ENCODE data around the gene ZNF70. TPM values are rescaled to one million over a fixed set of nuclear protein-coding genes. Genes with fewer than 3 reads are reported as not detected.

The ZNF70 gene
- total RNA-seq, 1 donor from 2014 or later = 2.9 TPM

DNA sequence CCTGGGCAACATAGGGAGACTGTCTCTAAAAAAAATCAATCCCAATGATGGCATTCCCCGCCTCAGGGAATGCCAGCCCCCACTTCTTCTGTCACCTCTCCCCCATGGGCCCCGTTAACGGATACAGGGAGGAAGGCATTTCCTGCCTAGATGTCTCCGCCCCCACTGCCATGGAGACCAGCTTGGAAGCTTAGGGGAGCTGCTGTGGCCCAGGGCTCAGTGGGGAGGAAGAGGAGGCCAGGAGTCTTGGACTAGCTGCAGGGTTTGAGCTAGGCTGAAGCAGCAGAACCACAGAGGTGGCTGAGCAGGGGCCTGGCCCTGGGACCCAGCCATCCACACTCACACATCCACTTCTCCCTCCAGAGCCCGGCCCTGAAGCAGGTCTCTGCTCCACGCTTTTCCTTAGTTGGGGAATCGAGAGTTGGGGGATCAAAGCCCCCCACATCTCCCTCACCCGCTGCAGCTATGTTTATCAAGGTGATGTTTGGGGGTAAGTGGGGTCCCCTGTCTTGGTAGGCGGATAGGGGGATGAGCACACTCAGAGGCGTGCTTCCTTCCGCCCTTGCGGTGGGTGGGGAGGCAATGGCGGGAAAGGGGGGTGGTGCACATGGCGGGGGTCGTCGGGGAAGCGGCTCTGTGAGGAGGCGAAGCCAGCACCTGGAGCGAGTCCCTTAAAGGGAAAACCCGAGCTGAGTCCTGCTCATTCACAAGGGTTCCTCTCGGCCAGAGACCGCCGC is 12.1 kb upstream of the ZNF70 start, which contains the start of gene C22orf15:
Gene C22orf15 (plus strand): TSS at position 149 of the 737 bp plus-strand sequence. CDS start 317 bp downstream, at position 466.
- Mint-ChIP-seq H3K9me3 (no peaks in the 10 kb centered on the region), H3K4me1 (ENCODE audit: low read depth) (peaks cover 17% of the 10 kb centered on the region), H3K4me3 (ENCODE audit: low read depth) (peak within 1 kb of the TSS; percentile 55), H3K36me3 (ENCODE audit: low read depth) (peaks cover 13% of the 10 kb centered on the region), H3K27me3 (ENCODE audit: low read depth) (no peaks in the 10 kb centered on the region), H3K27ac (no peak within 1 kb of the TSS)
- intact Hi-C loops (cut with micrococcal nuclease) = no loop called here
- DNase-seq (ENCODE audit: low spot score) = no peak

DNA sequence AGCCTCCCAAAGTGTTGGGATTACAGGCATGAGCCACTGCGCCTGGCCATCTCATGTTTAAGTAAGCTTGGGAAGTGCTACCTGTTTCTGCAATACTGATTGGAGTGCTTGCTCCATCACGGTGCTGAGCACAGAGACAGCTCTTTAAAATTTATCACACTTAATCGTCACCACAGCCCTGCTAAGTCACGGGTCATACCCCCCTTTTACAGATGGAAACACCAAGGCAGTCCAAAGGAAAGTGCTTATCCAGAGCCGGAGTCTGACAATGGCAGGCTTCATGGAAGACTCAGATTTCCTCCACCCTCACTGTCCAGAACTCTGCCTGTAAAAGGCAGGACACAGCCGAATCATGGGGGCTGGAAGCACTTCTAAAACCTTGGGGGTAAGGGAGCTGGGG is 9.1 kb upstream of the ZNF70 start:
- Mint-ChIP-seq H3K9me3 (no peaks in the 10 kb centered on the region), H3K4me1 (ENCODE audit: low read depth) (peaks cover 16% of the 10 kb centered on the region), H3K27ac (no peak overlapping the region), H3K36me3 (ENCODE audit: low read depth) (peaks cover 7% of the 10 kb centered on the region), H3K4me3 (ENCODE audit: low read depth) (no peak overlapping the region), H3K27me3 (ENCODE audit: low read depth) (no peaks in the 10 kb centered on the region)
- DNase-seq (ENCODE audit: low spot score) = no peak
- intact Hi-C loops (cut with micrococcal nuclease) = no loop called here

DNA sequence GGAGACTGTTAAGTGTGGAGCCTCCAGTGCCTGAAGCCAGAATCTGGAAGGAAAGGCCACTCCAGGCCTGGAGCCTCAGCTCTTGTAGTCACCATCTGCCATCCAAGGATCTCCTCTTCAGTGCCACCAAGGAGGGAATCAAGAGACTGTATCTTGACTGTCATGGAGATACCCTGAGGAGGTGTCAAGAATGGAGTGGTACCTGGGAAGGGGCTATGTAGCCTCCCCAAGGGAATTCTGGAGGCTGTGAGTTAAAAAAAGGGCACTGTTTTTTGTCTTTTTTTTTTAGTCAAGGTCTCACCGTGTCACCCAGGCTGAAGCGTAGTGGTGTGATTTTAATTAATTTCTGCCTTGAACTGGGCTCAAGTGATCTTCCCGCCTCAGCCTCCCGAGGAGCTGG is 8.7 kb upstream of the ZNF70 start:
- H3K4me1 Mint-ChIP-seq (ENCODE audit: low read depth) = peaks cover 16% of the 10 kb centered on the region
- no peaks in the 10 kb centered on the region for H3K27me3 Mint-ChIP-seq (ENCODE audit: low read depth)
- no peak for DNase-seq (ENCODE audit: low spot score)
- peaks cover 3% of the 10 kb centered on the region for H3K36me3 Mint-ChIP-seq (ENCODE audit: low read depth)
- H3K9me3 Mint-ChIP-seq = no peaks in the 10 kb centered on the region
- no peak overlapping the region for H3K27ac Mint-ChIP-seq
- intact Hi-C loops (cut with micrococcal nuclease) = no loop called here
- H3K4me3 Mint-ChIP-seq (ENCODE audit: low read depth) = no peak overlapping the region

DNA sequence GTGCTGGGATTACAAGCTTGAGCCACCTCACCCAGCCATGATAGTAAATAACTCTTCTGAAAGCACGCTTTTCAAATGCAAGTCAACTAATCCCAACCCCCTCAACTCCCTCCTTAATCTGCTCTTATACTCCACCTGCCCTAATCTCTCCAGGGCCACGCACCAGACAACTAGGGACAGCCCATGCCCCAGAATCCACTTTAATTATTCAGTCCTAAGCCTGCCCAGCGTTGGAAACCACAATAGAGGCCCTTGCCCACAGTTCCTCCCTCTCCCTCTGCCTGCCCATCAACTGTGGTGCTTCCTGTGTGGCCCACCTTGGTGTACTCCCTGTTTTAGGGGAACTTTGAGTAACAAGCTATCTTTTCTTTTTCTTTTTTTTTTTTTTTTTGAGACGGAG is 6.0 kb upstream of the ZNF70 start:
- H3K27me3 Mint-ChIP-seq (ENCODE audit: low read depth) = no peaks in the 10 kb centered on the region
- no peaks in the 10 kb centered on the region for H3K36me3 Mint-ChIP-seq (ENCODE audit: low read depth)

DNA sequence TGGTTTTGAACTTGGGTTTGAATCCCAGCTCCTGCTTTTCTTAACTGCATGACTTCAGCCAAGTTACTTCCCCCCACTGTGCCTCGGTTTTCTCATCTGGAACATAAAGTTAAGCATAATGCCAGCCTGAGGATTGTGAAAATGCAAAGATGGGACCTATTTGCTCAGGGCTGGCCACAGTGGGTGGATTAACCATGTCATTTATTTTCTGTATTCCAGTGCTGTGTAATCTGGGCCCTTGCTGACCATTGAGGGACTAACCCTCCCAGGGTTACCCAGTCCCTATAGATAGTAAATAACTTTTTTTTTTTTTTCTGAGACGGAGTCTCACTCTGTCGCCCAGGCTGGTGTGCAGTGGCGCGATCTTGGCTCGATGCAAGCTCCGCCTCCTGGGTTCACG is 4.8 kb upstream of the ZNF70 start:
- Mint-ChIP-seq H3K4me3 (ENCODE audit: low read depth) (no peak overlapping the region), H3K27me3 (ENCODE audit: low read depth) (no peaks in the 10 kb centered on the region)
- intact Hi-C loops (cut with micrococcal nuclease) = no loop called here

More for the DNA sequence above, 6.0 kb upstream of the ZNF70 start:
- Mint-ChIP-seq H3K27ac (no peak overlapping the region), H3K9me3 (no peaks in the 10 kb centered on the region), H3K4me3 (ENCODE audit: low read depth) (no peak overlapping the region), H3K4me1 (ENCODE audit: low read depth) (peaks cover 5% of the 10 kb centered on the region)
- no peak for DNase-seq (ENCODE audit: low spot score)
- intact Hi-C loops (cut with micrococcal nuclease) = no loop called here

DNA sequence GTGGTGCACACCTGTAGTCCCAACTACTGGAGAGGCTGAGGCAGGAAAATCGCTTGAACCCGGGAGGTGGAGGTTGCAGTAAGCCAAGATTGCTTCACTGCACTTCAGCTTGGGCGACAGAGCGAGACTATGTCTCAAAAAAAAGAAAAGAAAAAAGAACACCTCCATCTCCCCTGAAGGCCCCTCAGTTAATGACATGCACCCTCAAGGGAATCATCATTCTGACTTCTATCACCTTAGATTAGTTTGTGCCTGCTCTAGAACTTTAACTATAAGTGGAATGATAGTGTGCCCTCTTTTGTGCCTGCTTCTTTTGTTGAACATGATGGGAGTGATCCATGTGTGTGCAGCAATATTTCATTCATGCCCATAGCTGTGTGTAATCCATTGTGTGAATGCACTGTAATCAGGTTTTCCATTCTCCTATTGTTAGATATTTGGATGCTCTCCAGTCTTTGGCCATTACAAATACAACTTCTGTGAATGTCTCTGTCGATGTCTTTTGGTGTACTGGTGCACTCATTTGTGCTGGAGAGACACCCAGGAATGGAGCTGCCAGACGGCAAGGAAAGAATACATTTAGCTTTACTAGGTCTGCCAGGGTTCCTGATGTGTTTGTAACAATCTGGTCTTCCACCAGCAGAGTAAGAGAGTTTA is 4.2 kb upstream of the ZNF70 start:
- intact Hi-C loops (cut with micrococcal nuclease) = loop anchor here (5.0 kb wide), 1 partner anchor 48 kb away; no protein-coding TSS in a partner anchor
- Mint-ChIP-seq H3K27ac (no peak overlapping the region), H3K36me3 (ENCODE audit: low read depth) (no peaks in the 10 kb centered on the region)

More for the DNA sequence above, 4.8 kb upstream of the ZNF70 start:
- Mint-ChIP-seq H3K27ac (no peak overlapping the region), H3K9me3 (no peaks in the 10 kb centered on the region), H3K4me1 (ENCODE audit: low read depth) (peaks cover 5% of the 10 kb centered on the region), H3K36me3 (ENCODE audit: low read depth) (no peaks in the 10 kb centered on the region)
- DNase-seq (ENCODE audit: low spot score) = no peak

DNA sequence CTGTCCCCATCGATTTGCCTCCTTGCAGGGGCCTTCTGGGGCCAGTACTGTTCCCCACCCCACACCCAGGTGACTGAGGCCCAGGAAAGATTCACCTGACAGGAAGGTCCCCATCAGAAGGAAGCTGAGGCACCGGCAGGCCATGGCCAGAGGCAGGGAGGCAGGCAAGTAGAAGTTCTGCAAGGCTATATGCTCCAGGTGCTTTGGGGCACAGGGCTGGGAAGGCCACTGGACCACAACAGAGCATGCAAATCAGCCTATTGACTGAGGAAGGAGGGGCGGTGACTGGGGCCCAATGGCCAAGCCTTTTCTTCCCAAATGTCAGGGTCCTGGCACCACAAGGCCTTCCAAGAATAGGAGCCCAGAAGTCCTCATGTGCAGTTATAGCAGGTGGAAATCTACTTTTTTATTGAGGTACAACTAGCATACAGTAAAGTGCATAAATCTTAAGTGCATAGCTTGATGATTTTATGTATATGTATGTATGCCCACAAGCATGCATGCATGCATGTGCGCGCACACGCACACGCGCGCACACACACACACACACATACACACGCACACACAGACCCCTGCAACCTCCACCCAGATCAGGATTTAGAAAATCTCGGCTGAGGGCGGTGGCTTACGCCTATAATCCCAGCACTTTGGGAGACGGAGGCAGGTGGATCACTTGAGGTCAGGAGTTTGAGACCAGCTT is 3.5 kb upstream of the ZNF70 start, which contains the start of gene VPREB3:
Gene VPREB3 (minus strand): TSS at position 206 of the 700 bp plus-strand sequence. CDS start 62 bp downstream, at position 144.
- DNase-seq (ENCODE audit: low spot score) = no peak
- H3K9me3 Mint-ChIP-seq = no peaks in the 10 kb centered on the region
- H3K4me1 Mint-ChIP-seq (ENCODE audit: low read depth) = peaks cover 16% of the 10 kb centered on the region
- no peak within 1 kb of the TSS for H3K4me3 Mint-ChIP-seq (ENCODE audit: low read depth)
- H3K27ac Mint-ChIP-seq = no peak within 1 kb of the TSS
- no peaks in the 10 kb centered on the region for H3K36me3 Mint-ChIP-seq (ENCODE audit: low read depth)
- no peaks in the 10 kb centered on the region for H3K27me3 Mint-ChIP-seq (ENCODE audit: low read depth)
- intact Hi-C loops (cut with micrococcal nuclease) = loop anchor here (5.0 kb wide), 1 partner anchor 47 kb away; no protein-coding TSS in a partner anchor

More for the DNA sequence above, 4.2 kb upstream of the ZNF70 start:
- Mint-ChIP-seq H3K4me3 (ENCODE audit: low read depth) (no peak overlapping the region), H3K4me1 (ENCODE audit: low read depth) (peaks cover 10% of the 10 kb centered on the region), H3K27me3 (ENCODE audit: low read depth) (no peaks in the 10 kb centered on the region), H3K9me3 (no peaks in the 10 kb centered on the region)
- no peak for DNase-seq (ENCODE audit: low spot score)

DNA sequence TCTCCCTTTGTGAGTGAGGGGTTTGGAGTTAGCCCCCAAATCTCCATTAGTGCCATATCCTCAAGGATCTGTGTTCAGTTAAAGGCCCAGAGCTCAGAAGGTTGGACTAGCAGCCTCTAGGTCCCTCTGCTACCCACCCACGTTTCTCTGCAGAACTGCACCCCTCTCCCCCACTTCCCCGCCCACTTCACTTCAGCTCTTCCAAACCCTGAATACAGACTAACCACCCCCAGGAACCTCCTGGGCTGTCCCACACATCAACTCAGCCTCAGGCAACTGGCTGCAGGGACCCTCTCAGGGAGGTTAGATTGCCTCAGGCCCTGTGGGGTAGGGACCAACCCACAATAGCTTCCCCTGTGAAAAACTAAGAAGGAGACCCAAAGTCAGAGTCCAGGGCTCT is 2.5 kb upstream of the ZNF70 start:
- intact Hi-C loops (cut with micrococcal nuclease) = loop anchor here (5.0 kb wide), 1 partner anchor 46 kb away; no protein-coding TSS in a partner anchor
- H3K36me3 Mint-ChIP-seq (ENCODE audit: low read depth) = no peaks in the 10 kb centered on the region

DNA sequence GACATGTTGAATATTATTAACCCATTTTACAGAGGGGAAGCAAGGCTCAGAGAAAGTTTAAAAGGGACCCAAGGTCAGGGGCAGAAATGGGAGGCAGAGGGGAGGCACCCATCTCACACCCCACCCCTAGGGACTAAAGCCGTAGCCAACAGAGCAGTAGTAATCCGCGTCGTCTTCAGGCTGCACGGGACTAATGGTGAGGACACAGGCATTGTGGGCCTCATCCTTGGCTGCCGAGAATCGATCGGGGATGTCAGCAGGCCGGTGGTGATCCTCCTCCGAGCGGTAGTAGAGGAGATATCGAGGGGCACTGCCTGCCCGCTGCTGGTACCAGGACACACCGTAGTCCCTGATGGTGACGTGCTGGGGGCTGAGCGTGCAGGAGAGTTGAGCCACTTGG is 1.8 kb upstream of the ZNF70 start:
- Mint-ChIP-seq H3K27me3 (ENCODE audit: low read depth) (no peaks in the 10 kb centered on the region), H3K9me3 (no peaks in the 10 kb centered on the region), H3K4me3 (ENCODE audit: low read depth) (no peak overlapping the region), H3K36me3 (ENCODE audit: low read depth) (no peaks in the 10 kb centered on the region), H3K4me1 (ENCODE audit: low read depth) (peaks cover 16% of the 10 kb centered on the region), H3K27ac (no peak overlapping the region)
- intact Hi-C loops (cut with micrococcal nuclease) = loop anchor here (5.0 kb wide), 1 partner anchor 45 kb away; no protein-coding TSS in a partner anchor
- no peak for DNase-seq (ENCODE audit: low spot score)

More for the DNA sequence above, 2.5 kb upstream of the ZNF70 start:
- H3K4me1 Mint-ChIP-seq (ENCODE audit: low read depth) = peaks cover 16% of the 10 kb centered on the region
- no peak overlapping the region for H3K27ac Mint-ChIP-seq
- H3K27me3 Mint-ChIP-seq (ENCODE audit: low read depth) = no peaks in the 10 kb centered on the region
- DNase-seq (ENCODE audit: low spot score) = no peak
- H3K4me3 Mint-ChIP-seq (ENCODE audit: low read depth) = no peak overlapping the region
- no peaks in the 10 kb centered on the region for H3K9me3 Mint-ChIP-seq

DNA sequence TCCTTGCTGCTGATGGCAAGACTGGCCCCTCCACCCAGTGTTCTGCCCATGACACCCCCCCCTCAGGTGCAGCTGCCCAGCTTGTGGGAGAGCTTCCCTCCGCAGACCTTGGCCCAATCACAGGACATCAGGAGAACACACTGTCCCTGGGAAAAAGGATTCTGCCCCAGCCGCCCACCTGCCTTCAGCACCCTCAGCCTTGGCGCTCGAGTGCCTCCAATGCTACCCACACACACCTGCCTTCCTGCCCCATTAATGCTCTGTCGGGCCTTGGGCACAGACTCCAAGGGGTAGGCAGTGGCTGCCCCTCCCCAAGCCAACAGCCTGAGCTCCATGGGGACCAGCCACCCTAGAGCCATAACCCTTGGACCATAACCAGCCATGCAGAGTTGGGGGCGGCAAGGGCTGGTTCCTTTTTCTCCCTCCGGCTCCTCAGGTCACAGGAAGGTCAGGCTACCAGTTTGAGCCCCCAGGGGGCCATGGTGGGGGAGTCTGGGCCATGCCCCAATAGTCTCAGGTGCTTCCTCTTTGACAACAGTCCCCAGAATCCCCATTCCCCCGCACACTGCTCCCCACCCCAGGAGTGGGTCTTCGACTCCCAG is 1.3 kb upstream of the ZNF70 start:
- Mint-ChIP-seq H3K27ac (no peak overlapping the region), H3K4me3 (ENCODE audit: low read depth) (peak overlapping the region; percentile 73), H3K4me1 (ENCODE audit: low read depth) (peaks cover 16% of the 10 kb centered on the region), H3K9me3 (no peaks in the 10 kb centered on the region), H3K27me3 (ENCODE audit: low read depth) (no peaks in the 10 kb centered on the region), H3K36me3 (ENCODE audit: low read depth) (no peaks in the 10 kb centered on the region)
- intact Hi-C loops (cut with micrococcal nuclease) = loop anchor here (5.0 kb wide), 1 partner anchor 45 kb away; no protein-coding TSS in a partner anchor
- no peak for DNase-seq (ENCODE audit: low spot score)

DNA sequence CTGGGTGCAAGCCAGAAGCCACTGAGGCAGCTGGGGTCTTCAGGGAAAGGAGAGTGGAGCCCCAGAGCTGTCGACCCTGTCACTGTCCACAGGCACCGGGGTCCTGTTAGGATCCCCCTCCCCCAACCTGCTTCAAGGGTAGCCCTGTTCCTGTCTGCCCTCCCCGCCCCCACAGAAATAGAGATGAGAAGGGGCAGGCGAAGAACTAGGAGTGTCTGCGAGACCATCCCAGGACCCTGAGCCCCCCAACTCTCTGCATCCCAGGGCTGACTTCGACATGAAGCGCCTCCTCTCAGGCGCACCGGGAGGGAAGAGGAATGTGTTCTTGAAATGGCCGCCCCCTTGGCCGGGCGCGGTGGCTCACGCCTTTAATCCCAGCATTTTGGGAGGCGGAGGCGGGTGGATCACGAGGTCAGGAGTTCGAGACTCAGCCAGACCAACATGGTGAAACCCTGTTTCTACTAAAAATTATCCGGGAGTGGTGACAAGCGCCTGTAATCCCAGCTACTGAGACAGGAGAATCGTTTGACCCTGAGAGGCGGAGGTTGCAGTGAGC is 607 bp upstream of the ZNF70 start:
- peak overlapping the region; percentile 71 for H3K4me3 Mint-ChIP-seq (ENCODE audit: low read depth)
- no peaks in the 10 kb centered on the region for H3K36me3 Mint-ChIP-seq (ENCODE audit: low read depth)
- intact Hi-C loops (cut with micrococcal nuclease) = loop anchor here (5.0 kb wide), 1 partner anchor 44 kb away; no protein-coding TSS in a partner anchor
- H3K27ac Mint-ChIP-seq = no peak overlapping the region
- DNase-seq (ENCODE audit: low spot score) = no peak
- H3K4me1 Mint-ChIP-seq (ENCODE audit: low read depth) = peaks cover 15% of the 10 kb centered on the region
- H3K27me3 Mint-ChIP-seq (ENCODE audit: low read depth) = no peaks in the 10 kb centered on the region
- H3K9me3 Mint-ChIP-seq = no peaks in the 10 kb centered on the region

DNA sequence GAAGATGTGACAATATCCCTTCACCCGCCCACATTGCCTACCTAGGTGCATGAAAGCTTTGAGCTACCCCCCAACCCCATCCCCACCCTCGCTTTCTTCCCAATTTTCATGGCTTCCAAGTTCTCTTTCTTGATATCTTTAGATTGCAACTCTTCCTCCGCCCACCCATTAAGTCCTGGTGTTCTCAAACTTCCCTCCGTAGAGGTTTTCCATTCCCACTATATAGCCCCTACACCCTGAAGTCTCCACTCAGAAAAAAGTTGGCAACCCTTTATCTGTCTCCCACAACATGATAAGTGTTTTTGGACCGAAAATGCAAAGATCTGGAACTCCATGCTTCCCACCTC is 572 bp downstream of the ZNF70 start:
- H3K27me3 Mint-ChIP-seq (ENCODE audit: low read depth) = no peaks in the 10 kb centered on the region
- H3K4me3 Mint-ChIP-seq (ENCODE audit: low read depth) = peak overlapping the region; percentile 82
- intact Hi-C loops (cut with micrococcal nuclease) = loop anchor here (5.0 kb wide), 1 partner anchor 43 kb away; no protein-coding TSS in a partner anchor
- no peaks in the 10 kb centered on the region for H3K9me3 Mint-ChIP-seq
- H3K36me3 Mint-ChIP-seq (ENCODE audit: low read depth) = peaks cover 4% of the 10 kb centered on the region
- H3K4me1 Mint-ChIP-seq (ENCODE audit: low read depth) = peaks cover 15% of the 10 kb centered on the region
- no peak overlapping the region for H3K27ac Mint-ChIP-seq
- no peak for DNase-seq (ENCODE audit: low spot score)

All from activated T-helper 2 cell treated with anti-CD3 and anti-CD28 coated beads, Interferon-gamma antibody, Interleukin-2, Interleukin-4, amounts not matched to agents 10 μg/mL and 5 μg/mL and 100 μg/mL, durations not matched to agents 14 hours and 24 hours and 36 hours (primary cell).